GM18951 (cell line): ENCODE measurements around the gene C20orf144.
"Not testable (repeated sequence)": the region's sequence is repeated elsewhere in the genome, so short reads cannot be mapped to it uniquely, and the experiment has no call there.

Experiments used
- POLR2A ChIP-seq: IDR thresholded peaks from 4 replicates; pipeline ENCODE4 v1.6.1; 2011; ENCODE audit warnings: mild to moderate bottlenecking; ENCODE audit not compliant: insufficient read length, insufficient read depth; ENCODE audit errors: extremely low read depth
- in situ Hi-C: fragments of 300-500 bp; cut with MboI; formaldehyde crosslinking; loops from one replicate; pipeline ENCODE4 v1.12.0; 2022; ENCODE audit warnings: low sequenced_read_pairs, mixed read lengths, inconsistent platforms; ENCODE audit not compliant: unreplicated experiment

The C20orf144 gene

GRCh38 chr20:33644313-33645071 is 17.6 kb upstream of the C20orf144 start:
- in situ Hi-C loops: no loop called here
- TF ChIP-seq POLR2A: no peak

- TF ChIP-seq POLR2A: no peak
- in situ Hi-C loops: no loop called here
Measured at GRCh38 chr20:33645072-33645358, 17.1 kb upstream of the C20orf144 start.

GRCh38 chr20:33645396-33645795 is 16.7 kb upstream of the C20orf144 start:
- in situ Hi-C loops: no loop called here
- no peak for TF ChIP-seq POLR2A

GRCh38 chr20:33646191-33646590 is 15.9 kb upstream of the C20orf144 start:
- in situ Hi-C loops: no loop called here
- no peak for TF ChIP-seq POLR2A

GRCh38 chr20:33646959-33647602 is 15.0 kb upstream of the C20orf144 start:
- in situ Hi-C loops: not testable (repeated sequence)

- no peak for TF ChIP-seq POLR2A
- in situ Hi-C loops: no loop called here
Measured at GRCh38 chr20:33647603-33648395, 14.3 kb upstream of the C20orf144 start.

- no peak for TF ChIP-seq POLR2A
- in situ Hi-C loops: no loop called here
Measured at GRCh38 chr20:33648396-33649004, 13.6 kb upstream of the C20orf144 start.

- no peak for TF ChIP-seq POLR2A
- in situ Hi-C loops: no loop called here
Measured at GRCh38 chr20:33649201-33649681, 12.9 kb upstream of the C20orf144 start.

GRCh38 chr20:33650111-33650752 is 11.9 kb upstream of the C20orf144 start:
- TF ChIP-seq POLR2A: no peak
- in situ Hi-C loops: no loop called here

GRCh38 chr20:33650753-33651561 is 11.2 kb upstream of the C20orf144 start:
- no peak for TF ChIP-seq POLR2A
- in situ Hi-C loops: no loop called here

- TF ChIP-seq POLR2A: no peak
Measured at GRCh38 chr20:33651562-33652048, 10.5 kb upstream of the C20orf144 start.

More at GRCh38 chr20:33651562-33652048, 10.5 kb upstream of the C20orf144 start:
- in situ Hi-C loops: no loop called here
